Parathyroid adenoma (tissue), 2 donors: ENCODE measurements around the gene SPEN.
"Not testable (repeated sequence)": the region's sequence is repeated elsewhere in the genome, so short reads cannot be mapped to it uniquely, and the experiment has no call there.

ENCODE experiments used
- H2AFZ ChIP-seq: fragments of 300-600 bp; sonication (generic); one replicate; pipeline ENCODE4 v1.7.0; 2017; ENCODE audit warnings: antibody characterized with exemption, mild to moderate bottlenecking
- H3K27ac ChIP-seq: fragments of 300-600 bp; sonication (generic); one replicate; pipeline ENCODE4 v1.7.0; 2017
- H3K27me3 ChIP-seq: fragments of 300-600 bp; sonication (generic); one replicate; pipeline ENCODE4 v1.7.0; 2017; ENCODE audit warnings: low read length; ENCODE audit not compliant: control insufficient read depth, insufficient read depth
- H3K36me3 ChIP-seq: fragments of 300-600 bp; sonication (generic); one replicate; pipeline ENCODE4 v1.7.0; 2017; ENCODE audit warnings: low read length; ENCODE audit not compliant: control insufficient read depth, insufficient read depth
- H3K4me1 ChIP-seq: fragments of 300-600 bp; sonication (generic); one replicate; pipeline ENCODE4 v1.7.0; 2017; ENCODE audit warnings: control low read depth
- H3K4me2 ChIP-seq: fragments of 300-600 bp; sonication (generic); one replicate; pipeline ENCODE4 v1.7.0; 2017; ENCODE audit warnings: low read length
- H3K4me3 ChIP-seq: fragments of 300-600 bp; sonication (generic); one replicate; pipeline ENCODE4 v1.7.0; 2017; ENCODE audit warnings: low read depth, low read length
- H3K79me2 ChIP-seq: fragments of 300-600 bp; sonication (generic); one replicate; pipeline ENCODE4 v1.7.0; 2017; ENCODE audit warnings: control low read depth
- H3K9ac ChIP-seq: fragments of 300-600 bp; sonication (generic); one replicate; pipeline ENCODE4 v1.7.0; 2017; ENCODE audit warnings: mild to moderate bottlenecking
- H3K9me3 ChIP-seq: fragments of 300-600 bp; sonication (generic); one replicate; pipeline ENCODE4 v1.7.0; 2017; ENCODE audit warnings: low read length; ENCODE audit not compliant: control insufficient read depth
- CTCF ChIP-seq: fragments of 300-600 bp; sonication (generic); IDR thresholded peaks from one replicate; pipeline ENCODE4 v1.7.0; 2017; ENCODE audit warnings: antibody characterized with exemption, mild to moderate bottlenecking
- donor health status: primary hyperparathyroidism.

The SPEN gene

GRCh38 chr1:15803380-15803779, 44.1 kb upstream of the SPEN start:
- TF ChIP-seq CTCF = peak; percentile 11
- H3K9ac ChIP-seq = no peak overlapping the region
- H3K79me2 ChIP-seq = no peaks in the 10 kb centered on the region
- no peak overlapping the region for H2AFZ ChIP-seq
- H3K4me2 ChIP-seq = no peak overlapping the region
- peaks cover 9% of the 10 kb centered on the region for H3K4me1 ChIP-seq
- H3K27ac ChIP-seq = no peak overlapping the region
- H3K27me3 ChIP-seq = no peaks in the 10 kb centered on the region
- H3K9me3 ChIP-seq = no peaks in the 10 kb centered on the region
- H3K4me3 ChIP-seq = no peak overlapping the region
- no peaks in the 10 kb centered on the region for H3K36me3 ChIP-seq

- TF ChIP-seq CTCF = no peak
- no peak overlapping the region for H2AFZ ChIP-seq
- H3K27me3 ChIP-seq = no peaks in the 10 kb centered on the region
- no peak overlapping the region for H3K4me3 ChIP-seq
- no peak overlapping the region for H3K4me2 ChIP-seq
- H3K4me1 ChIP-seq = peaks cover 9% of the 10 kb centered on the region
- no peaks in the 10 kb centered on the region for H3K79me2 ChIP-seq
- H3K9ac ChIP-seq = no peak overlapping the region
- H3K9me3 ChIP-seq = no peaks in the 10 kb centered on the region
- H3K27ac ChIP-seq = no peak overlapping the region
- H3K36me3 ChIP-seq = no peaks in the 10 kb centered on the region
Measured at GRCh38 chr1:15804060-15804459, 43.4 kb upstream of the SPEN start.

GRCh38 chr1:15807121-15807520, 40.4 kb upstream of the SPEN start:
- no peak overlapping the region for H3K4me3 ChIP-seq
- H2AFZ ChIP-seq = no peak overlapping the region
- H3K4me1 ChIP-seq = no peaks in the 10 kb centered on the region
- H3K9ac ChIP-seq = no peak overlapping the region
- H3K36me3 ChIP-seq = no peaks in the 10 kb centered on the region
- no peaks in the 10 kb centered on the region for H3K27me3 ChIP-seq
- no peak overlapping the region for H3K4me2 ChIP-seq
- H3K79me2 ChIP-seq = no peaks in the 10 kb centered on the region
- no peak overlapping the region for H3K27ac ChIP-seq
- TF ChIP-seq CTCF = no peak
- H3K9me3 ChIP-seq = no peaks in the 10 kb centered on the region

GRCh38 chr1:15807549-15807948, 40.0 kb upstream of the SPEN start, which contains the start of gene UQCRHL:
TSS of gene UQCRHL (minus strand) at chr1:15807649. CDS start at chr1:15807649, 0 bp downstream.
- H3K4me1 ChIP-seq, H2AFZ ChIP-seq, H3K27me3 ChIP-seq, H3K4me2 ChIP-seq, H3K9me3 ChIP-seq, H3K4me3 ChIP-seq, H3K9ac ChIP-seq, H3K79me2 ChIP-seq, H3K27ac ChIP-seq, H3K36me3 ChIP-seq: not testable (repeated sequence)

GRCh38 chr1:15808955-15809354, 38.6 kb upstream of the SPEN start:
- Histone ChIP-seq H3K4me1 (no peaks in the 10 kb centered on the region), H3K27me3 (no peaks in the 10 kb centered on the region), H3K27ac (no peak overlapping the region), H3K4me2 (no peak overlapping the region), H3K79me2 (no peaks in the 10 kb centered on the region), H3K9ac (no peak overlapping the region), H2AFZ (no peak overlapping the region), H3K9me3 (no peaks in the 10 kb centered on the region), H3K36me3 (no peaks in the 10 kb centered on the region), H3K4me3 (no peak overlapping the region)
- TF ChIP-seq CTCF = no peak
